22Rv1 (cell line): ENCODE results near the gene SUGP2.

Experiments used
- CTCF ChIP-seq: fragments of 450-650 bp; IDR thresholded peaks from 2 replicates; pipeline ENCODE4 v1.5.1; 2017; ENCODE audit warnings: mild to moderate bottlenecking
- ZFX ChIP-seq: fragments of 450-650 bp; IDR thresholded peaks from 2 replicates; pipeline ENCODE4 v1.6.1; 2017; ENCODE audit warnings: antibody characterized with exemption, borderline replicate concordance

GRCh38 chr19:19039901-19040300, 6.6 kb upstream of the SUGP2 start:
- TF ChIP-seq CTCF = no peak
- no peak for TF ChIP-seq ZFX
